ENCODE data around the gene THADA. TPM values are rescaled to one million over a fixed set of nuclear protein-coding genes. Genes with fewer than 3 reads are reported as not detected.
A peak's percentile ranks its signal among the peaks of the same experiment; 100 is the strongest.
"Not testable (repeated sequence)": the region's sequence is repeated elsewhere in the genome, so short reads cannot be mapped to it uniquely, and the experiment has no call there.

Gene THADA
- total RNA-seq, 2 donors from 2014 or later = 41.1 to 54.3 TPM

GRCh38 chr2:43534569-43534968 lies 61.3 kb downstream of the THADA start:
- H3K27me3 ChIP-seq (replicated peaks; ENCODE audit: insufficient read depth) = no peaks in the 10 kb centered on the region
- H3K4me1 ChIP-seq (replicated peaks) = peaks cover 4% of the 10 kb centered on the region
- DNase-seq (ENCODE audit: low spot score) = no peak
- 93% methylated on average over 3 of the region's 3 CpGs for WGBS
- H3K9me3 ChIP-seq = no peaks in the 10 kb centered on the region
- intact Hi-C loops (cut with DNase I) = no loop called here
- H3K36me3 ChIP-seq = no peaks in the 10 kb centered on the region
- no peak overlapping the region for H3K27ac ChIP-seq
- H3K4me3 ChIP-seq = no peak overlapping the region
- TF ChIP-seq CTCF (IDR thresholded peaks at IDR 0.05) (no peak), POLR2AphosphoS5 (IDR thresholded peaks at IDR 0.05) (no peak), POLR2A (IDR thresholded peaks at IDR 0.05) (no peak)

GRCh38 chr2:43532572-43532971 lies 63.3 kb downstream of the THADA start:
- H3K9me3 ChIP-seq; DNase-seq (ENCODE audit: low spot score); H3K4me1 ChIP-seq (replicated peaks); intact Hi-C loops (cut with DNase I); H3K4me3 ChIP-seq; H3K27ac ChIP-seq; H3K27me3 ChIP-seq (replicated peaks; ENCODE audit: insufficient read depth); H3K36me3 ChIP-seq: not testable (repeated sequence)
- 98% methylated on average over 3 of the region's 3 CpGs for whole genome bisulfite sequencing

- intact Hi-C loops (cut with DNase I) = no loop called here
- Histone ChIP-seq H3K4me1 (replicated peaks) (no peaks in the 10 kb centered on the region), H3K27ac (peak overlapping the region; percentile 10 to 22), H3K27me3 (replicated peaks; ENCODE audit: insufficient read depth) (no peaks in the 10 kb centered on the region), H3K4me3 (no peak overlapping the region), H3K9me3 (no peaks in the 10 kb centered on the region), H3K36me3 (no peaks in the 10 kb centered on the region)
- no peak for TF ChIP-seq POLR2A (IDR thresholded peaks at IDR 0.05)
- TF ChIP-seq POLR2AphosphoS5 (IDR thresholded peaks at IDR 0.05) = no peak
- TF ChIP-seq CTCF (IDR thresholded peaks at IDR 0.05) = no peak
- no peak for DNase-seq (ENCODE audit: low spot score)
- 44% methylated on average over 3 of the region's 3 CpGs for WGBS
Observed at GRCh38 chr2:43531251-43531650, 64.6 kb downstream of the THADA start.

GRCh38 chr2:43526994-43527393 lies 68.8 kb downstream of the THADA start:
- TF ChIP-seq POLR2AphosphoS5 (IDR thresholded peaks at IDR 0.05) = peak; percentile 21
- TF ChIP-seq CTCF (IDR thresholded peaks at IDR 0.05) = no peak
- no peak for TF ChIP-seq POLR2A (IDR thresholded peaks at IDR 0.05)
- Histone ChIP-seq H3K4me3 (no peak overlapping the region), H3K4me1 (replicated peaks) (no peaks in the 10 kb centered on the region), H3K36me3 (no peaks in the 10 kb centered on the region), H3K9me3 (no peaks in the 10 kb centered on the region), H3K27me3 (replicated peaks; ENCODE audit: insufficient read depth) (no peaks in the 10 kb centered on the region), H3K27ac (peak overlapping the region in 1 of 2 donors; percentile 17)
- intact Hi-C loops (cut with DNase I) = no loop called here
- no peak for DNase-seq (ENCODE audit: low spot score)

GRCh38 chr2:43525506-43525905 lies 70.3 kb downstream of the THADA start:
- no peak for DNase-seq (ENCODE audit: low spot score)
- Histone ChIP-seq H3K36me3 (no peaks in the 10 kb centered on the region), H3K4me1 (replicated peaks) (no peaks in the 10 kb centered on the region), H3K4me3 (no peak overlapping the region), H3K27ac (no peak overlapping the region), H3K27me3 (replicated peaks; ENCODE audit: insufficient read depth) (no peaks in the 10 kb centered on the region), H3K9me3 (no peaks in the 10 kb centered on the region)
- WGBS = 100% methylated on average over 1 of the region's 1 CpG
- TF ChIP-seq POLR2AphosphoS5 (IDR thresholded peaks at IDR 0.05) = no peak
- TF ChIP-seq CTCF (IDR thresholded peaks at IDR 0.05) = no peak
- no peak for TF ChIP-seq POLR2A (IDR thresholded peaks at IDR 0.05)
- intact Hi-C loops (cut with DNase I) = no loop called here
